Peyer's patch (tissue), 4 donors: ENCODE results near the gene PSAP. TPM values are rescaled to one million over a fixed set of nuclear protein-coding genes. Genes with fewer than 3 reads are reported as not detected.

Experiments
- DNase-seq, 3 donors: peaks; one replicate each; pipeline ENCODE4 v3.0.0-alpha.2; 2017 to 2019
- H3K27ac ChIP-seq, 4 donors: fragments of 200-600 bp; sonication (generic); one replicate each; pipeline ENCODE4 v1.5.1; 2016 to 2019
- H3K27me3 ChIP-seq, 2 donors: fragments of 200-600 bp; sonication (generic); one replicate each; pipeline ENCODE4 v1.5.1; 2019
- H3K36me3 ChIP-seq, 3 donors: fragments of 200-600 bp; sonication (generic); one replicate each; pipeline ENCODE4 v1.5.1; 2016 to 2019
- H3K4me1 ChIP-seq, 4 donors: fragments of 200-600 bp; sonication (generic); one replicate each; pipeline ENCODE4 v1.5.1; 2016 to 2019
- H3K4me3 ChIP-seq, 4 donors: fragments of 200-600 bp; sonication (generic); 1 replicate in 3 of 4; 2 replicates in 1 of 4; pipeline ENCODE4 v1.5.1; 2016 to 2019; ENCODE audit warnings: mild to moderate bottlenecking in 1 of 4
- H3K9me3 ChIP-seq, 4 donors: fragments of 200-600 bp; sonication (generic); one replicate each; pipeline ENCODE4 v1.5.1; 2016 to 2019; ENCODE audit warnings: mild to moderate bottlenecking in 1 of 4
- POLR2A ChIP-seq, 2 donors: fragments of 450-650 bp; IDR thresholded peaks; one replicate each; pipeline ENCODE4 v1.5.1; 2017; ENCODE audit warnings: antibody characterized with exemption in 2 of 2, mild to moderate bottlenecking in 2 of 2, moderate library complexity in 2 of 2
- total RNA-seq, 4 donors: library from RNA; depleted of rRNA; stranded (reverse); fragments of >200 nt; gene quantifications; one replicate each; pipeline ENCODE4 v1.1.0, GENCODE V29; 2016
- TF ChIP-seq, protein P1 (sequence below), 6 experiments: fragments of 450-650 bp in 4 of 6; fragments of 200-600 bp in 2 of 6; sonication (generic) in 1 of 6; IDR thresholded peaks; one replicate each; pipeline ENCODE4 v1.5.1; 2017 to 2019; ENCODE audit warnings: antibody characterized with exemption in 6 of 6, mild to moderate bottlenecking in 3 of 6, moderate library complexity in 1 of 6

The PSAP gene
- total RNA-seq, 4 donors from 2014 or later = 193 to 647 (median 491) TPM

- no peak for DNase-seq
- H3K4me3 ChIP-seq = no peak overlapping the region
- H3K27me3 ChIP-seq = no peaks in the 10 kb centered on the region
- TF ChIP-seq, protein P1, sequence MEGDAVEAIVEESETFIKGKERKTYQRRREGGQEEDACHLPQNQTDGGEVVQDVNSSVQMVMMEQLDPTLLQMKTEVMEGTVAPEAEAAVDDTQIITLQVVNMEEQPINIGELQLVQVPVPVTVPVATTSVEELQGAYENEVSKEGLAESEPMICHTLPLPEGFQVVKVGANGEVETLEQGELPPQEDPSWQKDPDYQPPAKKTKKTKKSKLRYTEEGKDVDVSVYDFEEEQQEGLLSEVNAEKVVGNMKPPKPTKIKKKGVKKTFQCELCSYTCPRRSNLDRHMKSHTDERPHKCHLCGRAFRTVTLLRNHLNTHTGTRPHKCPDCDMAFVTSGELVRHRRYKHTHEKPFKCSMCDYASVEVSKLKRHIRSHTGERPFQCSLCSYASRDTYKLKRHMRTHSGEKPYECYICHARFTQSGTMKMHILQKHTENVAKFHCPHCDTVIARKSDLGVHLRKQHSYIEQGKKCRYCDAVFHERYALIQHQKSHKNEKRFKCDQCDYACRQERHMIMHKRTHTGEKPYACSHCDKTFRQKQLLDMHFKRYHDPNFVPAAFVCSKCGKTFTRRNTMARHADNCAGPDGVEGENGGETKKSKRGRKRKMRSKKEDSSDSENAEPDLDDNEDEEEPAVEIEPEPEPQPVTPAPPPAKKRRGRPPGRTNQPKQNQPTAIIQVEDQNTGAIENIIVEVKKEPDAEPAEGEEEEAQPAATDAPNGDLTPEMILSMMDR (IDR thresholded peaks at IDR 0.05) = no peak
- TF ChIP-seq POLR2A (IDR thresholded peaks at IDR 0.05) = no peak
- H3K9me3 ChIP-seq = no peaks in the 10 kb centered on the region
- H3K36me3 ChIP-seq = peaks cover 0 to 94% (median 0%) of the 10 kb centered on the region in 3 donors
- peaks cover 0 to 14% (median 2%) of the 10 kb centered on the region in 4 donors for H3K4me1 ChIP-seq
- no peak overlapping the region for H3K27ac ChIP-seq
Measured at GRCh38 chr10:71829171-71829570, 21.9 kb downstream of the PSAP start.

DNA sequence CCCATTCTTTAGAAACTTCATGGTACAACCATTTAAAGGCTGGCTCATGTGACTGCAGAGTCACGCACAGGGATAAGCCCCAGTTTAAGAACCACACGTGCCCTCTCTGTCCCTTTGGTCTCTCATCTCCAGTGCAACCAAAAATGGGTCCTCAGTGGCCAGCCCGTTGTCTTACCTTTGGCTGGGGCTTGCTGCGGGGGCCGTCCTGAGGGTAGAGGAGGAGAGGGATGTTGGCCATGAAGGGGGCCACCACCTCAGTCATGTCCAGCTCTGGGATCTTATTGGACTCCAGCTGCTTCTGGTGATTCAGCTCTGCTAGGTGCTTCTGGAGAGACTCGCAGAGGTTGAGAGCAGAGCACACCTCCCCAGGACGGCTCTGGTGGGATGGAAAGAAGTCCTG, 22.3 kb downstream of the PSAP start:
- DNase-seq = no peak
- H3K4me3 ChIP-seq = no peak overlapping the region
- H3K4me1 ChIP-seq = peaks cover 0 to 13% (median 2%) of the 10 kb centered on the region in 4 donors
- no peaks in the 10 kb centered on the region for H3K27me3 ChIP-seq
- H3K27ac ChIP-seq = no peak overlapping the region
- no peaks in the 10 kb centered on the region for H3K9me3 ChIP-seq
- peaks cover 0 to 94% (median 0%) of the 10 kb centered on the region in 3 donors for H3K36me3 ChIP-seq
- TF ChIP-seq, protein P1 (IDR thresholded peaks at IDR 0.05) = no peak
- no peak for TF ChIP-seq POLR2A (IDR thresholded peaks at IDR 0.05)

- no peaks in the 10 kb centered on the region for H3K27me3 ChIP-seq
- no peaks in the 10 kb centered on the region for H3K9me3 ChIP-seq
- TF ChIP-seq, protein P1 (IDR thresholded peaks at IDR 0.05) = no peak
- no peak for TF ChIP-seq POLR2A (IDR thresholded peaks at IDR 0.05)
- H3K27ac ChIP-seq = no peak overlapping the region
- H3K4me1 ChIP-seq = peaks cover 0 to 7% (median 0%) of the 10 kb centered on the region in 4 donors
- no peak overlapping the region for H3K4me3 ChIP-seq
- no peak for DNase-seq
- H3K36me3 ChIP-seq = peaks cover 0 to 97% (median 0%) of the 10 kb centered on the region in 3 donors
Measured at GRCh38 chr10:71827852-71828251, 23.2 kb downstream of the PSAP start.

GRCh38 chr10:71825217-71825616, 25.8 kb downstream of the PSAP start:
- Histone ChIP-seq H3K4me3 (no peak overlapping the region), H3K9me3 (no peaks in the 10 kb centered on the region), H3K4me1 (no peaks in the 10 kb centered on the region), H3K27me3 (no peaks in the 10 kb centered on the region), H3K36me3 (peaks cover 0 to 99% (median 0%) of the 10 kb centered on the region in 3 donors), H3K27ac (no peak overlapping the region)
- TF ChIP-seq, protein P1 (IDR thresholded peaks at IDR 0.05) = no peak
- TF ChIP-seq POLR2A (IDR thresholded peaks at IDR 0.05) = no peak
- no peak for DNase-seq

- Histone ChIP-seq H3K4me1 (no peaks in the 10 kb centered on the region), H3K4me3 (no peak overlapping the region), H3K27me3 (no peaks in the 10 kb centered on the region), H3K36me3 (peaks cover 0 to 99% (median 6%) of the 10 kb centered on the region in 3 donors), H3K9me3 (no peaks in the 10 kb centered on the region), H3K27ac (no peak overlapping the region)
- TF ChIP-seq, protein P1 (IDR thresholded peaks at IDR 0.05) = no peak
- no peak for TF ChIP-seq POLR2A (IDR thresholded peaks at IDR 0.05)
- no peak for DNase-seq
Measured at GRCh38 chr10:71824333-71824732, 26.7 kb downstream of the PSAP start.

DNA sequence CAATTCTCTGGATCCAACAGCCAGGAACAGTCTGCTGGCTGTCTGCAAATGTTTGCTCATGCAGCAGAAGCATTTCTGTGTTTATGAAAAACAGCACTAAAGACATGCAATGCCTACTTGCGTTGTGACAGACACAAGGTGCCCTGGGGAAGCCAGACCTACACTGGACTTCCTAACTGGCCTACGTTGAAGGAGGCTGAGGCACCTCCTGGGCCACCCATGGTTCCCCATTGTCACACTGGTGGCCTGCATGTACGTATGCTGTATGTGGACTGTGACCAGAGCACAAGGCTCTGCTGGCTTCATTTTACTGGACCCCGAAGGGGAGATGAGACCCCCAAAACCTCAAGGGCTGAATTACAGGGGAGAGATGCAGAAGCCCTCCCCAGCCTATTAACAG, 27.7 kb downstream of the PSAP start:
- Histone ChIP-seq H3K36me3 (peaks cover 0 to 99% (median 7%) of the 10 kb centered on the region in 3 donors), H3K9me3 (no peaks in the 10 kb centered on the region), H3K27me3 (no peaks in the 10 kb centered on the region), H3K27ac (no peak overlapping the region), H3K4me3 (no peak overlapping the region), H3K4me1 (no peaks in the 10 kb centered on the region)
- no peak for TF ChIP-seq POLR2A (IDR thresholded peaks at IDR 0.05)
- TF ChIP-seq, protein P1 (IDR thresholded peaks at IDR 0.05) = no peak
- DNase-seq = no peak
